ENCODE measurements around the gene CSNK2A1. TPM values are rescaled to one million over a fixed set of nuclear protein-coding genes. Genes with fewer than 3 reads are reported as not detected.
A peak's percentile ranks its signal among the peaks of the same experiment; 100 is the strongest.

The CSNK2A1 gene
- total RNA-seq, 2 experiments from 2014 or later: 154 to 155 TPM

- DNase-seq: peak; percentile 38
- POLR2A ChIA-PET: interaction anchor here (1.3 to 1.7 kb wide), 5 partner anchors 15 to 195 kb away, joined by 3 to 8 read pairs (median 4); no protein-coding TSS in a partner anchor
- peak overlapping the region; percentile 85 for H3K4me3 Mint-ChIP-seq
These were observed 717 bp downstream of the CSNK2A1 start for GRCh38 chr20:542777-543368.

GRCh38 chr20:540391-541201 is 3.0 kb downstream of the CSNK2A1 start:
- Mint-ChIP-seq H3K4me3 (no peak overlapping the region), H3K4me1 (ENCODE audit: low read depth) (peaks cover 77% of the 10 kb centered on the region), H3K9me3 (peaks cover 9% of the 10 kb centered on the region), H3K27me3 (no peaks in the 10 kb centered on the region), H3K36me3 (peaks cover 33% of the 10 kb centered on the region), H3K27ac (no peak overlapping the region)
- CTCF ChIA-PET: interaction anchor here (0.6 kb wide), 1 partner anchor 142 kb away, joined by 3 read pairs; no protein-coding TSS in a partner anchor
- DNase-seq: no peak
- POLR2A ChIA-PET: interaction anchor here (1.5 kb wide), 1 partner anchor 11 kb away, joined by 5 read pairs; no protein-coding TSS in a partner anchor
- intact Hi-C loops (cut with micrococcal nuclease): loop anchor here (5.0 kb wide), 2 partner anchors 112 to 292 kb away; partner anchors contain the start of genes FAM110A and SRXN1

More at GRCh38 chr20:542777-543368, 717 bp downstream of the CSNK2A1 start:
- H3K9me3 Mint-ChIP-seq: peaks cover 9% of the 10 kb centered on the region
- CTCF ChIA-PET: interaction anchor here (0.9 to 3.5 kb wide), 5 partner anchors 23 to 218 kb away, joined by 3 to 16 read pairs (median 3); no protein-coding TSS in a partner anchor
- H3K4me1 Mint-ChIP-seq (ENCODE audit: low read depth): peaks cover 55% of the 10 kb centered on the region
- peak overlapping the region; percentile 96 for H3K27ac Mint-ChIP-seq
- intact Hi-C loops (cut with micrococcal nuclease): loop anchor here (2.0 to 5.0 kb wide), 4 partner anchors 80 to 289 kb away; partner anchors contain the start of genes FAM110A, RBCK1, SRXN1 and TBC1D20
- H3K36me3 Mint-ChIP-seq: peaks cover 33% of the 10 kb centered on the region
- peaks cover 4% of the 10 kb centered on the region for H3K27me3 Mint-ChIP-seq

GRCh38 chr20:539848-540247 is 3.7 kb downstream of the CSNK2A1 start:
- ChIA-PET POLR2A (interaction anchor here (1.5 kb wide), 1 partner anchor 10 kb away, joined by 5 read pairs; no protein-coding TSS in a partner anchor), CTCF (interaction anchor here (0.6 to 1.6 kb wide), 4 partner anchors 22 to 186 kb away, joined by 3 to 5 read pairs (median 3); no protein-coding TSS in a partner anchor)
- no peak for DNase-seq
- Mint-ChIP-seq H3K36me3 (peaks cover 33% of the 10 kb centered on the region), H3K4me3 (no peak overlapping the region), H3K27ac (no peak overlapping the region), H3K9me3 (peaks cover 9% of the 10 kb centered on the region), H3K4me1 (ENCODE audit: low read depth) (peaks cover 80% of the 10 kb centered on the region), H3K27me3 (no peaks in the 10 kb centered on the region)
- intact Hi-C loops (cut with micrococcal nuclease): loop anchor here (5.0 kb wide), 2 partner anchors 112 to 292 kb away; partner anchors contain the start of genes FAM110A and SRXN1

- Mint-ChIP-seq H3K9me3 (peaks cover 6% of the 10 kb centered on the region), H3K27me3 (no peaks in the 10 kb centered on the region), H3K27ac (no peak overlapping the region), H3K4me1 (ENCODE audit: low read depth) (peaks cover 79% of the 10 kb centered on the region), H3K36me3 (peaks cover 32% of the 10 kb centered on the region), H3K4me3 (no peak overlapping the region)
- ChIA-PET CTCF (interaction anchor here (0.6 to 1.6 kb wide), 3 partner anchors 23 to 185 kb away, joined by 3 to 5 read pairs (median 3); no protein-coding TSS in a partner anchor), POLR2A (no interaction called here)
- DNase-seq: no peak
- intact Hi-C loops (cut with micrococcal nuclease): no loop called here
These were observed 4.4 kb downstream of the CSNK2A1 start for GRCh38 chr20:539191-539590.

- Mint-ChIP-seq H3K4me3 (no peak overlapping the region), H3K9me3 (peaks cover 6% of the 10 kb centered on the region), H3K4me1 (ENCODE audit: low read depth) (peaks cover 82% of the 10 kb centered on the region), H3K36me3 (peaks cover 29% of the 10 kb centered on the region), H3K27me3 (no peaks in the 10 kb centered on the region), H3K27ac (no peak overlapping the region)
- CTCF ChIA-PET: interaction anchor here (0.7 kb wide), 1 partner anchor 13 kb away, joined by 6 read pairs; no protein-coding TSS in a partner anchor
- intact Hi-C loops (cut with micrococcal nuclease): no loop called here
- DNase-seq: no peak
- POLR2A ChIA-PET: interaction anchor here (0.6 kb wide), 1 partner anchor 212 kb away, joined by 4 read pairs; no protein-coding TSS in a partner anchor
These were observed 5.6 kb downstream of the CSNK2A1 start for GRCh38 chr20:537983-538382.

- POLR2A ChIA-PET: no interaction called here
- Mint-ChIP-seq H3K36me3 (peaks cover 20% of the 10 kb centered on the region), H3K27me3 (no peaks in the 10 kb centered on the region), H3K4me3 (no peak overlapping the region), H3K9me3 (peaks cover 6% of the 10 kb centered on the region), H3K27ac (no peak overlapping the region), H3K4me1 (ENCODE audit: low read depth) (peaks cover 75% of the 10 kb centered on the region)
- CTCF ChIA-PET: interaction anchor here (1.0 kb wide), 1 partner anchor 109 kb away, joined by 3 read pairs; no protein-coding TSS in a partner anchor
- no peak for DNase-seq
- intact Hi-C loops (cut with micrococcal nuclease): no loop called here
These were observed 7.1 kb downstream of the CSNK2A1 start for GRCh38 chr20:536426-537010.

GRCh38 chr20:535958-536357 is 7.6 kb downstream of the CSNK2A1 start:
- no peak overlapping the region for H3K27ac Mint-ChIP-seq
- CTCF ChIA-PET: no interaction called here
- intact Hi-C loops (cut with micrococcal nuclease): no loop called here

GRCh38 chr20:533526-533925 is 10.1 kb downstream of the CSNK2A1 start:
- CTCF ChIA-PET: no interaction called here
- Mint-ChIP-seq H3K27ac (no peak overlapping the region), H3K36me3 (peaks cover 12% of the 10 kb centered on the region), H3K4me1 (ENCODE audit: low read depth) (peaks cover 64% of the 10 kb centered on the region), H3K9me3 (peaks cover under 1% of the 10 kb centered on the region), H3K4me3 (no peak overlapping the region), H3K27me3 (no peaks in the 10 kb centered on the region)
- POLR2A ChIA-PET: no interaction called here
- no peak for DNase-seq
- intact Hi-C loops (cut with micrococcal nuclease): no loop called here

More at GRCh38 chr20:535958-536357, 7.6 kb downstream of the CSNK2A1 start:
- H3K27me3 Mint-ChIP-seq: no peaks in the 10 kb centered on the region
- H3K36me3 Mint-ChIP-seq: peaks cover 18% of the 10 kb centered on the region
- H3K4me3 Mint-ChIP-seq: no peak overlapping the region
- POLR2A ChIA-PET: no interaction called here
- peaks cover 71% of the 10 kb centered on the region for H3K4me1 Mint-ChIP-seq (ENCODE audit: low read depth)
- DNase-seq: no peak
- peaks cover 5% of the 10 kb centered on the region for H3K9me3 Mint-ChIP-seq

- Mint-ChIP-seq H3K36me3 (peaks cover 20% of the 10 kb centered on the region), H3K27ac (no peak overlapping the region), H3K4me1 (ENCODE audit: low read depth) (peaks cover 56% of the 10 kb centered on the region), H3K4me3 (no peak overlapping the region), H3K9me3 (peaks cover 9% of the 10 kb centered on the region), H3K27me3 (no peaks in the 10 kb centered on the region)
- DNase-seq: no peak
- ChIA-PET POLR2A (no interaction called here), CTCF (no interaction called here)
- intact Hi-C loops (cut with micrococcal nuclease): no loop called here
These were observed 11.1 kb downstream of the CSNK2A1 start for GRCh38 chr20:532530-532929.

GRCh38 chr20:531608-532007 is 12.0 kb downstream of the CSNK2A1 start:
- Mint-ChIP-seq H3K36me3 (peaks cover 29% of the 10 kb centered on the region), H3K4me3 (no peak overlapping the region), H3K9me3 (peaks cover 18% of the 10 kb centered on the region), H3K27me3 (no peaks in the 10 kb centered on the region), H3K27ac (no peak overlapping the region), H3K4me1 (ENCODE audit: low read depth) (peaks cover 47% of the 10 kb centered on the region)
- CTCF ChIA-PET: no interaction called here
- intact Hi-C loops (cut with micrococcal nuclease): no loop called here
- POLR2A ChIA-PET: no interaction called here
- DNase-seq: no peak

GRCh38 chr20:530321-530720 is 13.3 kb downstream of the CSNK2A1 start:
- POLR2A ChIA-PET: interaction anchor here (1.2 kb wide), 1 partner anchor 10 kb away, joined by 5 read pairs; no protein-coding TSS in a partner anchor
- no peak overlapping the region for H3K4me3 Mint-ChIP-seq
- peaks cover 37% of the 10 kb centered on the region for H3K4me1 Mint-ChIP-seq (ENCODE audit: low read depth)
- H3K36me3 Mint-ChIP-seq: peaks cover 38% of the 10 kb centered on the region
- intact Hi-C loops (cut with micrococcal nuclease): no loop called here
- H3K27me3 Mint-ChIP-seq: no peaks in the 10 kb centered on the region
- no peak for DNase-seq
- H3K27ac Mint-ChIP-seq: peak overlapping the region; percentile 49
- CTCF ChIA-PET: no interaction called here
- peaks cover 21% of the 10 kb centered on the region for H3K9me3 Mint-ChIP-seq
